HG02870 (cell line): ENCODE measurements around the gene PRKAG2.
"Not testable (repeated sequence)": the region's sequence is repeated elsewhere in the genome, so short reads cannot be mapped to it uniquely, and the experiment has no call there.

ENCODE experiments used
- ATAC-seq: cut with Tn5 transposase; IDR thresholded peaks from one replicate; pipeline ENCODE4 v1.9.1; 2021; ENCODE audit warnings: mild to moderate bottlenecking, moderate library complexity; ENCODE audit not compliant: unreplicated experiment

The PRKAG2 gene

DNA sequence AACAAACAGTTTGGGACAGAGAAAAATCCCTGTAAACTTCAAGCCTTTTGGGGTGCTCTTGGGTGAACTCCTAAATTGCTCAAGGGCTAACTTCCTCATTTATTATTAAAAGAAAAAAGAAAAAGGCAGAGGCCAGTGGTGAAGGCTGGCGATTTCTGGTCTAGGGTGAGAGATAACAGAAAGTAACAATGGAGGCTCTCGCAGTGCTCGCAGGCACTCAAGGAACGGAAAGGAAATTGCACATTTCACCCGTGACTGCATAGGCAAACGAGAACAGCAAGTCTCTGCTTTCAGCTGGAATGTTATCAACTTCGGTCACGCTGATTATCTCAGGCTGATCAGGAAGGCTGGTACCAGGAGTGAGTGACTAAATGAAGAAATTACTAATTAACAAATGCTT lies 70.7 kb downstream of the PRKAG2 start:
- ATAC-seq, result no peak

DNA sequence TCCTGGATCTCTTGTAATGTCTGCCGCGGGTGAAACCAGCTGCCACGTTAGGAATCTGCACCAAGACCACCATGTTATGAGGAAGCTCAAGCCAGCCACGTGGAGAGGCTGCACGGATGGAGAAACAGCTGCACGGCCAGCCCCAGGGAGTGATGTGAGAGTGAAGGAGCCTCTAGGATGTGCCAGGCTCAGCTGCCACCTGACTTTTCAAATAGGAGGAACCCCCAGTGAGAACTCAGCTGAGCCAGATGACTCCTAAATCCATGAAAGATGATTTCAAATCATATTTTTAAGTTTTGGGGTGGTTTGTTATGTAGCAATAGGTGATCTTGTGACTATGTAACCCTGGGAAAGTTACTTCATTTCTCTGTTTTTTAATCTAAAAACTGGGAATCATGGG lies 71.7 kb downstream of the PRKAG2 start:
- no peak for ATAC-seq

DNA sequence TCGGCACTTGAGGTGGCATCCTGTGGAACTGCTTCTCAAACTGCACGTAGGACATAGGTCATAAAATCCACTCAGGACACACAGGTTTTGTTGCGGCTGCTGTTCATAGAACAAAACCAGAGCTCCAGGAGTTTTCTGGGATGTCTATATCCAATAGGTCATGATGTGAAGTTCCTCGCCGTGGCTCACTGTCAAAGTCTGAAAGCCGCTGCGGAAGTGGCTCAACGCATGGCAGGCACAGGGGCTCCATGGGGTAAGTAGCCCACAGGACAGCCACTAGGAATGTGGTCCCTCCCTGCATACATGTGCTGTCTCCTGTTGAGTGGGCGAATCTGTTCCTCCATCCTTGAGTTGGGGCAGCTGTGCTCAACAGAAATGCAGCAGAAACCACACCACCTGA lies 72.2 kb downstream of the PRKAG2 start:
- no peak for ATAC-seq

DNA sequence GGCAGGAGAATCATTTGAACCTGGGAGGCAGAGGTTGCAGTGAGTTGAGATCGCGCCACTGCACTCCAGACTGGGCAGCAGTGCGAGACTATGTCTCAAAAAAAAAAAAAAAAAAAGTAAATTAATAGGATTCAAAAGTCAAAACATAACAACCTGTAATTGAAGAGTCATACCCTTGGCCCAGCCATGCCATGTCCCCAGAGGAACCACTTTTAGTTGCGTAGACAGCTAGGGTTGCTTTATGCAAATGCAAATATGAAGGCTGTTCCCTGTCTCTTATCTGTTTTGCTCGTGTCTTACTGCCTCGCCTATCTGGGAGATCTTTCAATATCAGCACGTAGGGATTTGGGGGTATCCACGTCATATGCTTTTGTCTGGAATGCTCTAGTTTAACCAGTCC lies 73.1 kb downstream of the PRKAG2 start:
- ATAC-seq, result no peak

- ATAC-seq, result no peak
Measured at GRCh38 chr7:151802469-151802846, 74.5 kb downstream of the PRKAG2 start.

DNA sequence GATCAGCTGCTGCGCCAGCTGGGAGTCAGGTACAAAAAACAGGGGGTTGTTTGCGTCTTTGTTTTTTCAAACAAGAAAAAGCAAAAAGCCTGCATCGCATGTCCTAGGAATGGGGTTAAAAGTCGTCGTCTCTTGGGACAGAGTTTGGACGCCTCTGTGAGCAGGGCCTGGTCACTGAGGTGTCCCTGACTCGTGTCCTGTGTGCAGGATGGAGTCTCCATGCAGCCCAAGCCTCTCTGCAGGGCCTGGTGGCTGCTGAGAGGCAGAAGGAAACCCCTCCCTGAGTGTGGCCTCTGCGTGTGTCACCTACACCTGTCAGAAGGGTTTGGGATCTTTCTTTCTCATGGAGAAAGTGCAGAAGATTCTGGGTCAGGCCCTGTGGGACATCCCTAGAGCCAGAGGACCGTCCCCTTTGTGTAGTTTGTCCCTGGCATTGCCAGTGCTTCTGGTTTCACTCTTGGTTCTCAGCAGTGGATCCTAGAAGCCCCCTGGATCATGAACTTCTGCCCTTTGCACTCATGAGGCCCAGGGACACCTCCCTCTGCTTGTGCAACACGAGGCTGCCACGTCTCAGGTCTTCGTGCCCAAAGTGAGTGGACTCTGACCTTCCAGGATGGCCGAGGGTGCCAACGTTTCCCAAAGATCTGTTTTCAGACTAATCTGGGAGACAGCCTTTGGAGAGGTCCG lies 75.0 kb downstream of the PRKAG2 start:
- no peak for ATAC-seq

DNA sequence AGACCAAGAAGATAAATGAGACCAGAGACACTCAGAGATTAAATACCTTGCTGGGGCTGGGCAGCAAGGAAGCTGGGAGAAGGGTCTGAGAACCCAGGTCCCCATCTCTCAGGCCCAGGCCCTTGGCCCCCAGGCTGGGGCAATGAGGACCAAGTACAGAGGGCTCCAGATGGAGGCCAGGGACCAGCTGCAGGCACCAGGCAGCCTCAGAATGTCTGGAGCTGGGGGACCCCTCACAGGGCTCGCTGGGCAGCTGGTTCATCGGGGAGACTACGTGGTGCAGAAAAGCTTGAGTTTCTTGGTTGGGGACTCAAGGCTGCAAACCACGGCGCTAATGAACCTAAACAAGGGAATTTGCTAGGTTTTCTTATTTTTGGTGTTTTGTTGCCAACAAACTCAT lies 75.6 kb downstream of the PRKAG2 start:
- ATAC-seq, result no peak

- no peak for ATAC-seq
Measured at GRCh38 chr7:151800861-151801260, 76.1 kb downstream of the PRKAG2 start.

- ATAC-seq, result no peak
Measured at GRCh38 chr7:151800391-151800790, 76.5 kb downstream of the PRKAG2 start.

DNA sequence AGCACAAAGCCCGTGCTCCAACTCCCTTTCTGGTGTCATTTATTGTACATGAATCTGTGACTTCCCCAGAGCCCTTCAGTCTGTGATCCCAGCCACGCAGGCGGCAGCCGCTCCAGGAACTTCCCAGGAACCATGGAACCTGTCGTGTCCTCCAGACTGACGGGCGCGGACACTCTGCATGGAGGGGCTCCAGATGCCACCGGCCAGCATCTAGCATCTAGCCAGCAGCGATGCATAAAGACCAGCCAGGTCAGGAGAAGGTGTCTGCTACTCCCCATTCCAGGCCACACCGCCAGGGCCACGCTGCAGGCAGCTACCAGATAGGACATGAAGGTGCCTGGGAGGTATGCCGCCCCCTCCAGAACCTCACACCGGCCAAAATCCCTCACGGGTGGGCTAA lies 77.4 kb downstream of the PRKAG2 start:
- no peak for ATAC-seq

DNA sequence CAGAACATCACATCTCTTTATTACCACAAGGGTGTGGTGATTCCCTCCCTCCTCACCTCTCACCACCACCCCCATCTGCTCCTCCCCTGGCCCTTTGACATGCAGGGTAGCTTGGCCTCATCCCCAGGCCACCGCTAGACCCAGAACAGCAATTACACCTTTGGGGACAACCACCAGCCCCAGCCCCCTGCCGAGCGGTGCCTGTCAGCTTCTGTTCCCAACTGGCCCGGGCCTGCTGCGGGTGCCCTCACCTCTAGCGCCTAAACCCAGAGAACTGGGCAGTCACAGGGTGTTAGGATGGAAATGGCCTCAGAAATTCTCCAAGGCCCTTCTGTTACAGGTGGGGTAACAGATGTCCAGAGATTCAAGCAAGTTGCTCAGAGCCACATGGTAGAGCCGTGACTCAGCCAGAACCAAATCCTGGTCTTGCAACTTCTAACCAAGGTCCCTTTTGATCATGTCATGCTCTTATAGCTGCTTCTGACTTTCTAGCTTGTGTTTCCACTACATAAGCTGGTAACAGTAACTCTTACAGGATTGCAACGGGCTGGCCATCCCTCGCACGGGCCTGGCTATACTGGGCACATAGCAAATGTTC lies 78.0 kb downstream of the PRKAG2 start:
- ATAC-seq, result no peak

DNA sequence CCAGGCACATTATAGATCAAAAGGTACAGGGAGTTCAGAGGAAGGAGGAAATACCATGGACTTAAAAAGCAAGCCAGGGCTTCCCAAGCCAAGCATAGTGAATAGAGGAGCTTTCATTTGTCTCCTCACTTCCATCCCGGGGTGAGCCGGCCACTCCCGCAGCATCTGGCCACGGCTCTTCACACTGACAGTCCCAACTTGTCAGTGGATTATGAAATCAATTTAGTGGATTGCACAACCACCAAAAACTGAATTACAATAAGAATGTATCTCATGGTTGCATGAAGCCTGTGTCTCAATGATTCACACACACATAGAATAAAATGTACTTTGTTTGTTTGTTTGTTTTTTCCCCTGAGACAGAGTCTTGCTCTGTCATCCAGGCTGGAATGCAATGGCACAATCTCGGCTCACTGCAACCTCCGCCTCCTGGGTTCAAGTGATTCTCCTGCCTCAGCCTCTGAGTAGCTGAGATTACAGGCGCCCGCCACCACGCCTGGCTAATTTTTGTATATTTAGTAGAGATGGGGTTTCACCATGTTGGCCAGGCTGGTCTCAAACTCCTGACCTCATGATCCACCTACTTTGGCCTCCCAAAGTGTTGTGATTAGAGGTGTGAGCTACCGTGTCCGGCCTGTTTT lies 79.1 kb downstream of the PRKAG2 start:
- not testable (repeated sequence) for ATAC-seq

GRCh38 chr7:151796871-151797537 lies 79.9 kb downstream of the PRKAG2 start:
- ATAC-seq, result no peak

DNA sequence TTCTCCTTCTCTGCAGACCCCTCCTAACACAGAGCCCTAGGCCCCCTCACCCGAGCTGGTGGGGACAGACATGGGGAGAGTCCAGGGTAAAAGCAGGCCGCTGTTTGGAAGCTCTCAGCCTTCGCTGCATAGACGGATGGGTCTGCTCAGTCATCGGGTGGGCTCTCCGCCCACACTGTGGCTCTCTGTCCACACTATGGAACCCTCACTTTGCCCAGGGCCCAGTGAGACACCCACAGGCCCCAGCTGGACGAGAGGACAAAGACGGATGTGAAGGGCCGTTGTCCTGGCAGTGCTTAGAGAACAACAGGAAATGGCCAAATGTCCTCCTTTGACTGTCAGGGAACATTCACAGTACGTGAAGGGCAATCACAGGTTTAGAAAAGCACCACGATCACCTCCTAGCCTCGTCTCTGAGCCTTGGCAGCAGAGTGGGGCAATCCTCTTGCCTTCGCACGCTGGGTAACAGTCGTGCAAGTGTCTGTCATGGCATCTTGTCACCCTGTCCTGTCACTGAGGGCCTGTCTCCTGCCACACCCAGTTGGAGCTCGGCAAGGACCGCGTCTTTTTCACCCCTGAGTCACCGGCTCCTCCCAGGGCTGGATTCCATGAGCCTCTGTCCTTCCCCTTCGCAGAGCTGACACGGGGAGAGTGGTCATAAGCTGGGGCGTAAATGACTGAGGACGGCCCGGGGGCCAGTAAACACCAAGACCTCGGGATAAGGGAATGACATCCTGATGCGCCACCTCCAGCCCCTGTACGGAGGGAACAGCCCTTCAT lies 80.6 kb downstream of the PRKAG2 start:
- no peak for ATAC-seq

DNA sequence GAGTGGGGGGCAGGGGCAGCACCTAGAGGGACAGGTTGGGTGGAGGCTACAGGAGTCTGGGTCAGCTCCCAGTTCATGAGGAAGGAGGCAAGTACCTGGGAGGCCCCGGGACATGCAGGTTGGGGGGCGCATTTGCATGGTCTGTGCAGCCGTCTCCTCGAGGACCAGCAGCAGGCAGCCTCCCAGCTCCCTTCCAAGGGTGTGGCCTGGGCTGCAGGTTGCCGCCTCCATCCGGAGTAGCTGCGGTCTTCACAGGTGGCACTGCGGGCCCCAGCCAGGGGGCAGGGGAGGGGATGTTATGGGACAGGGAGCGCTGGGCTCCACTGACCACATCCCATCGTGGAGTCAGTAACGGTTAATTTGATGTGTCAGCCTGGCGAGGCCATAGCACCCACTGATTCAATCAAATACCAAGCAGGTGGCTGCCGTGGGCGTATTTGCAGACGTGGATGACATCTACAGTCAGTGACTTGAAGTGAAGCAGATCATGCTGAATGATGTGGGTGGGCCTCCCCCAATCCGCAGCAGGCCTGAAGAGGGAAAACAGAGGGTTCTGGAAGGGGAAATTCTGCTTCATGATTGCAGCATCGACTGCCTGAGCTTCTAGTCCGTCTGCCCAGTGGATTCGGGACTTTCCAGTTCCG lies 81.6 kb downstream of the PRKAG2 start:
- ATAC-seq, result peak; percentile 86

- ATAC-seq, result no peak
Measured at GRCh38 chr7:151794508-151795167, 82.3 kb downstream of the PRKAG2 start.

- no peak for ATAC-seq
Measured at GRCh38 chr7:151793991-151794507, 82.9 kb downstream of the PRKAG2 start.

GRCh38 chr7:151793531-151793951 lies 83.4 kb downstream of the PRKAG2 start:
- ATAC-seq, result no peak

DNA sequence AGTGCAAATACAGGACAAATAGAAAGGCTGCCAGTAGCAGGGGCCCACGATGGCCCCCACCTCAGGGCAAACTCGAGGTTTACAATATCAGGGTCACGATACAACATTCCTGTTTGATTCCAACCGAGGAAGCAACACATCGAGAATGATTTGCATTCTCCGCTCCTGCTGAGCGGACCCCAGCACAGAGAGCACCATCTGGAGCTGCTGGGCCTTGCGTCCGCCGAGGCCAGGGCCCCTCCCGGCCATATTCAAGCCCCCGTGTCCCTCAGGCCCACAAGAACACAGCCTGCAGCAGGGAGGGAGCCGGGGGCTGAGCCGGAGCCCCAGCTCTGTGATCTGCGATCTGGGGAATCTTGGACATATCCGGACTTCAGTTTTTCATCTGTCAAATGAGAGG lies 84.3 kb downstream of the PRKAG2 start:
- no peak for ATAC-seq

DNA sequence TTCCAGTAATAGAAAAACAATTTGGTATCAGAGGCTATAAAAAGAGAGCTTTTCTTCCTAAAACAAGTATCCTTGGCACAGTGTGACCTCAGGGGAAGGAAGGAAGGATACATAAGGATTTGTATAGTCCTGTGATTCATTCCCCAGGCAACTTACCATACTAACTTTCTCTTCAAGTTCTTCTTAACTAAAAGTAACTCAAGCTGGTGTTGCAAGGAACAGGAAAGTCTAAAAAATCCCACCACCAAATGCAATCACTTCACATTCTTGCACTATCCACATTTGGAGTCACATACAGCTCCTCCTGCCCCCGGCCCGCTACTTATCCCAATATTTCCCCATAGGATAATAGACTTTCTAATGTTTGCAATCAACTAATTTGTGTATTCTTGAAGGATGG lies 84.8 kb downstream of the PRKAG2 start:
- ATAC-seq, result no peak
